ENCODE results near the gene ADIPOR2.
A peak's percentile ranks its signal among the peaks of the same experiment; 100 is the strongest.

Gene ADIPOR2

GRCh38 chr12:1778911-1779310 lies 88.0 kb downstream of the ADIPOR2 start:
- DNase-seq, result no peak

- DNase-seq, result no peak
Measured at GRCh38 chr12:1779783-1780182, 88.9 kb downstream of the ADIPOR2 start.

DNA sequence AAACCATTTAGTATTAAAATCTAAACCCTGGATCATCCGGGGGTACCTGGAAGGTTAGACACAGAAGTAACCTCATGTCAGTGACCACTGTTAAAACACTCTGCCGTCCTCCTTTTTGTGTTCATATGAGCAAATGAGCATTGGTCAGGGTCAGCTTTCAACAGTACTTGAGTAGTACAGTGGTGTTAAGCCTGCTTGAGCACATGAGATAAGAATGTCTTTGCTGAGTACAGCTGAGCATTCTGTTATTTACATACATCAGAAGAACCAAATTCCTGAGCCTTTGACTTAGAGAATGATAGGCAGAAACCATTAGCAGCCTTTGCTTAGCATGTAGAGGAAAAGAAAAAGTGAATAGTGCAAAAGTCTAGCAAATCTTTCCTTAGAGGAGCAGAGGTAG lies 90.9 kb downstream of the ADIPOR2 start:
- no peak for DNase-seq

DNA sequence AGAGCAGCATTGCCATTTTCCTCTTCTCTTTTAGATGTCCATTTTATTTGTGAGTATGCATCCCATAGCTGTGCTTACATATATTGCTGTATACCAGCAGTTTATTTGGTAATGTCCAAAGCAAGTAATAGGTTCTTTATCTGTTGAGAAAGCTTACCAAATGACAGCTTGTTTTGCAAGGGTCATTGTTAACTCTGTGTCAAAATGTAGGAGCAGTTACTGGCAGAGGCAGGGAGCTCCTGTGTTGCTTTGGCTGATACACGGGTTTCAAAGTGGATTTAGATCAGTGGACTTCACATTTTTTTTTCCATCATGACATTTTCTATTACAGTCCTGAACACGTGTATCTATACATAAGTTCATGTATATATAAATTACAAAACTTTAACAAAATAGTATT lies 91.3 kb downstream of the ADIPOR2 start:
- no peak for DNase-seq

DNA sequence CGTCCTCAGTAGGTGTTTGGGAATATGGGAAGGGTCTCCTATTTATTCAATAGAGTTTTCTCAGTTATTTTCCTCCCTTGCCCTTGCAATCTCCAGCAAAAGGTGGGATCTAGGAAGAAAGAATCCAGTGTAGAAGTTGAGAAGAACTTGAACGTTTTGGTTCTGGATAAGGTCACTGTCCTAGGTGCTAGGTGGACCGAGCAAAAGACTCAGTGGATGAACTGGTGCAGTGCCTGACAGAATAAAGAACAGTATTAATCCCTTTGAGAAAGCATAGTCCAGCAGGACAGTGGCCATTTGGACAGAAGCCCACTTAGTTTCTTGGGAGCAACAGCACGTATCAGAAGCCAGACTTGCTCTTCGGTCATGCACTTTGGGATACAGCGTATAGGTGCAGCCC lies 96.8 kb downstream of the ADIPOR2 start:
- no peak for DNase-seq

DNA sequence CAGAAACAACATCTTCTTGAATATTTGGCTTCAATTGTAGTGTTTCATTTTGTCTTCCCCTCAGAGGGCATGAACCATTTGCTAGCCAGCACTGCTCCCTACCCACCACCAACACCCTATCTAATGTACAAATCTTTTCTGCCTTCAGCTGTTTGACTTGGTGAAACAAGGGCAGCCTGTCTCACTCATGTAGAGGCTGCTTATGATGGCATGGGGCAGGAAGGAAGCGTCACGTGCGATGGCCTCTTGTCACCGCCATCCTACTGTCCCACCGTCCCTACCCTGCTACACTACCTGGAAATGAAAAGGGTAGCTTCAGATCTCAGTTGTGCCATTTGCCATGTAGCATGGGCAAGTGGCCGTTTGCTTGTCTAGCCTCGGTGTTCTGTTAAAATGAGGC lies 99.6 kb downstream of the ADIPOR2 start:
- no peak for DNase-seq

GRCh38 chr12:1791104-1791841 lies 100.4 kb downstream of the ADIPOR2 start:
- DNase-seq, result peak; percentile 18

DNA sequence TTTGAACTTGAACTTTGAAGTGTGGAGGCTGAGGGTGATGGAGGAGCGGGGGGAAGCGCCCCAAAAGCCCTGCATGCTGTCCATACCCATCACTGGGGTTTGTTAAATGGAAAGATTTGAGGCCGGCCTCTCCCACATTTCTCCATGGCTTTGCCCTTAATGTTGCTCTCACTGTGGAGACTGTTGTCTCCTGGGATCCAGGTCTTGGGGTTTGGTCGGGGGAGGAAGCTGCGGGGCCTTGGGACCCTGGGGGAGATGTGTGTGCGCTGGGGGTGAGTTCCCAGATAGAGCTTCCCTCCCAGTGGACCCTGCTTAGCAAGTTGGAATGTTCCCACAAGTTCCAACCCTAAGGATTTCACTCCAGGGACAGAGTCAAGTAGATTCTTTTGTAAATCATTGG lies 101.5 kb downstream of the ADIPOR2 start:
- no peak for DNase-seq

GRCh38 chr12:1793426-1794210 lies 102.7 kb downstream of the ADIPOR2 start:
- no peak for DNase-seq

GRCh38 chr12:1794440-1795090 lies 103.7 kb downstream of the ADIPOR2 start:
- DNase-seq, result no peak

- DNase-seq, result no peak
Measured at GRCh38 chr12:1795221-1795784, 104.4 kb downstream of the ADIPOR2 start.

- DNase-seq, result no peak
Measured at GRCh38 chr12:1795785-1796514, 105.1 kb downstream of the ADIPOR2 start.

- no peak for DNase-seq
Measured at GRCh38 chr12:1796515-1797010, 105.7 kb downstream of the ADIPOR2 start.

DNA sequence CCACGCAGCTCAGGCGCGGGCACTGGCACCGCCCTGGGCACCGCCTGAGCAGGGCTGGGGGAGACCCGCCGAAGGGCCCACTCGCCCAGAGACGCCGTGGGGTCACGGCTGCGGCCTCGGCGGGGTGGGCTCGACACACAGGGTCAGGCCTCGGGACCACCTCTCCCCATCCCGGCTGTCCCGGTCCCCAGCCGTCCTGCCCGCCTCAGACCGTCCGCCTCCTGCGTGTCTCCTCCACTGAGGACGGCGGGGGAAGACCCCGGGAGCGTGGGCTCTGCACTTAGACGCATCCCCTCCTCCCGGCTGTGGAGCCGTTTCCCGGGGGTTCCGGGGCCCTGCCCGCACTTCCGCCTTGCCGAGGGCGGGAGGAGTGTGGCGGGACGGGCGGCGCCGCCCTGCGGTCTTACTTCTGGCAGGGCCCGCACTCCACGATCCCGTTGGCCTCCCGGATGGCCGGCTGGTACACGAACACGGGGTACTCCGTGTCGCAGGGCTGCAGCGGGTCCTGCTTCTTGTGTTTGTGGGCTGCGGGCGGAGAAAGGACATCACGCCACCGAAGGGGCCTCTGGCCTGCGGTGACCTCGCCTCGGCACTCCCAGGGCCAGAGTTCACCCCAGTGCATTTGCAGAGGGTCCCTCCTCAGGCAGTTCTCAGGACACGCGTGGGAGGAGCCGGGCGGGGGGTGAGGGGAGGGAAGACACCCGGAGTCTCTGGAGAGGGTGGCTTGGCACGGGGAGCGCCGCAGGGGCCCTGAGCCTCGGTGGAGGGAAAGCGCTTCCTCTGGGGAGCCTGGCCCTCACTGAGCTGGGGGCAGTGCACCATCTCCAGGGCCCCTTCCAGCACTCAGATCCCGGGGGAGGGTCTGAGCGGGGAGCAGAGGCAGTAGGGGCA lies 106.4 kb downstream of the ADIPOR2 start:
- DNase-seq, result no peak

- DNase-seq, result no peak
Measured at GRCh38 chr12:1797991-1798640, 107.2 kb downstream of the ADIPOR2 start.

- no peak for DNase-seq
Measured at GRCh38 chr12:1798641-1799020, 107.8 kb downstream of the ADIPOR2 start.

GRCh38 chr12:1799051-1799881 lies 108.4 kb downstream of the ADIPOR2 start:
- DNase-seq, result no peak

GRCh38 chr12:1799882-1800400 lies 109.1 kb downstream of the ADIPOR2 start:
- no peak for DNase-seq

GRCh38 chr12:1800401-1801302 lies 109.8 kb downstream of the ADIPOR2 start:
- DNase-seq, result no peak

Measured in NCI-H2081 treated with DMSO at 0.1 percent for 48 hours (cell line).